ENCODE results near the gene KISS1. TPM values are rescaled to one million over a fixed set of nuclear protein-coding genes. Genes with fewer than 3 reads are reported as not detected.
"Not testable (repeated sequence)": the region's sequence is repeated elsewhere in the genome, so short reads cannot be mapped to it uniquely, and the experiment has no call there.

KISS1 gene, protein sequence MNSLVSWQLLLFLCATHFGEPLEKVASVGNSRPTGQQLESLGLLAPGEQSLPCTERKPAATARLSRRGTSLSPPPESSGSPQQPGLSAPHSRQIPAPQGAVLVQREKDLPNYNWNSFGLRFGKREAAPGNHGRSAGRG
- total RNA-seq (1 to 10 TPM in 1 of 6 donors, under 1 TPM in 1, not detected in 4; 0.69 to 2.8 TPM), polyA plus RNA-seq (1 to 10 TPM; 5.1 to 5.2 TPM)

DNA sequence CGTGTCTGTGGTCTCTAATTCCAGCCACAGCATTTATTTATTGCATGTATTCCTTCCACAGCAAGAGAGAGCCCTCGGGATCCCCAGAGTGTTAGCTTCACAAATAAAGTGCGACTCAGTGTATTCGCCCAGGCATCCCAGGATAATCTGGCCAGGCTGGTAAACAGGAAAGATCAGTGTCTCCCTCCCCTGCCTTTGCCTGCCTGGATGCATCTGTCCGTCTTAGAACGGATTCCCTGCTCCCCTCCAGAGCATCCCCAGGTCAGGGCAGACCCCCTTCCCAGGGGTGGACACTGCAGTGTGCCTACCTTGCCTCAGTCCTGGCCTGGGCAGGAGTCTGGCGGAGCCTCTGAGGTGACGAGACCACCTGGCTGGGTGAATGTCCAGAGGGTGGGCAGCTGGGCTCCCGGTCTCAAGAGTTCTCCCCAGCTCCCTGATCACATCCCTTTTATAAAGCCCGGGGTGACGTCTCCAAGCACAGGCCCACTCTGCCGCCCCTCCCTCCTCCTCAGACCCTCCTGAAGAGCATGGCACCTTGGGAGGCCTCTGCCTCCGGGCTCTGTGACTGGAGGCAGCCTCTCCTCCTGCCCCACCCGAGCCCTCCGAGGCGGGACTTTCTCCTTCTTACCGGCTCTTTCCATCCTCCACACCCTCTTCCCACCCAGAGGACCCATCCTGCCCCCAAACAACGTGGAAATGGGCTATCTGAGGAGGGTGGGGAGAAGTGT is at the start of gene KISS1:
Gene KISS1 (minus strand): TSS at position 424 of the 728 bp plus-strand sequence. CDS start 3,615 bp downstream, outside the sequence.
- intact Hi-C loops (cut with DNase I), result no loop called here
- no peak for FAIRE-seq
- Histone ChIP-seq H3K4me1 (no peaks in the 10 kb centered on the region), H3K27me3 (no peaks in the 10 kb centered on the region), H3K9me3 (no peaks in the 10 kb centered on the region), H3K36me3 (no peaks in the 10 kb centered on the region), H3K27ac (no peak within 1 kb of the TSS), H3K4me3 (no peak within 1 kb of the TSS)
- 41 to 47% methylated on average over 18 of the region's 18 CpGs for WGBS, 2 donors
- peak in 1 of 4 donors; percentile 8 for ATAC-seq
- DNase-seq, result peak in 2 of 6 donors; percentile 33 to 51
- TF ChIP-seq CTCF (IDR thresholded peaks at IDR 0.05), result no peak

DNA sequence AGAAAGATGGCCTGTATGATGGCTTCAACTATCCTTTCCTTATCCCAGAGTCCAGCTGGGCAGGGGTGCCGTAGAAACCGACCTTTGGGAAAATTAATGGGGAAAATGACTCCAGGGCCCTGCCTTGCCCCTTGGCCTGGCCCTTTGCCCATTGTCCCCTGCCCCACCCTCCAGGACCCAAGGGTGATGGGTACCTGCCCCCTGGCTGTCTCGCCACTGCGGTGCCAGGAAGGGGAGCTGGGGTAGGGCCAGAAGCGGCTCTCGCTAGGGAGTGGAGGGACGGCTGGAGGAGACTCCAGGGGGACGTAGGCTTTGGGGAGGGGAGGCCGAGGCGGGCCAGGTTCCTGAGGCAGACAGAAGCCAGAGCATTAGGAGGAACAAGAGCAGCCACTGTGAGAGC is 46.6 kb upstream of the KISS1 start:
- peaks cover 0 to 36% (median 0%) of the 10 kb centered on the region in 3 donors for H3K36me3 ChIP-seq
- peak in 1 of 6 donors; percentile 54 for DNase-seq
- H3K4me1 ChIP-seq, result no peaks in the 10 kb centered on the region
- H3K9me3 ChIP-seq, result no peaks in the 10 kb centered on the region
- no peak for FAIRE-seq
- no peaks in the 10 kb centered on the region for H3K27me3 ChIP-seq
- WGBS, 2 donors, result 96 to 97% methylated on average over 10 of the region's 10 CpGs
- intact Hi-C loops (cut with DNase I), result no loop called here
- no peak for TF ChIP-seq CTCF (IDR thresholded peaks at IDR 0.05)
- no peak overlapping the region for H3K27ac ChIP-seq
- H3K4me3 ChIP-seq, result no peak overlapping the region
- no peak for ATAC-seq

- peak in 1 of 6 donors; percentile 29 for DNase-seq
- Histone ChIP-seq H3K27me3 (no peaks in the 10 kb centered on the region), H3K9me3 (no peaks in the 10 kb centered on the region), H3K4me3 (no peak overlapping the region), H3K27ac (no peak overlapping the region), H3K4me1 (no peaks in the 10 kb centered on the region), H3K36me3 (peaks cover 0 to 30% (median 0%) of the 10 kb centered on the region in 3 donors)
- no peak for ATAC-seq
- intact Hi-C loops (cut with DNase I), result no loop called here
- no peak for TF ChIP-seq CTCF (IDR thresholded peaks at IDR 0.05)
- 93 to 95% methylated on average over 5 of the region's 5 CpGs for WGBS, 2 donors
- FAIRE-seq, result no peak
These were observed 45.6 kb upstream of the KISS1 start for GRCh38 chr1:204241914-204242313.

GRCh38 chr1:204241050-204241449 is 44.8 kb upstream of the KISS1 start:
- intact Hi-C loops (cut with DNase I), result no loop called here
- ATAC-seq, result peak in 2 of 4 donors; percentile 36 to 63
- no peak overlapping the region for H3K4me3 ChIP-seq
- H3K4me1 ChIP-seq, result no peaks in the 10 kb centered on the region
- H3K36me3 ChIP-seq, result peaks cover 0 to 24% (median 0%) of the 10 kb centered on the region in 3 donors
- H3K27me3 ChIP-seq, result no peaks in the 10 kb centered on the region
- DNase-seq, result peak in 1 of 6 donors; percentile 30
- H3K9me3 ChIP-seq, result no peaks in the 10 kb centered on the region
- H3K27ac ChIP-seq, result no peak overlapping the region
- 67 to 78% methylated on average over 2 of the region's 2 CpGs for WGBS, 2 donors
- TF ChIP-seq CTCF (IDR thresholded peaks at IDR 0.05), result no peak
- FAIRE-seq, result no peak

DNA sequence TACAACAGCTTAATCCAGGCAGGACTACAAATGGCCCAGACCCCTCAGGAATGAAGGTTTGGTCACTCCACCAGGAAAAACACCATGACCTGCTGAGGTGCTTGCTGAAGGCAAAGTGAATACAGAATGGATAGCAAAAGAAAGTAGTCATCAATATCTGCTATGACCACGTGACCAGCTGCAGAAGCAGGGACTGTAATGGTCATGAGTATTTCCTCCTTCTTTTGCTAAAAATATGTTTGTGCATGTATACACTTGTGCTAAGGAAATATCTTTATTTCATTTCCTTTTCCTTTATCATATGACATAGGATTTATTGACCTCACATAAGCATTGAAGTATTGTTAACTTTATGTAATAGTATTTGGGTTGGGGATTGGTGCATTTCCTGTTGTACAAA is 43.9 kb upstream of the KISS1 start:
- FAIRE-seq (no peak), DNase-seq (no peak)
- H3K36me3 ChIP-seq, result peaks cover 0 to 24% (median 0%) of the 10 kb centered on the region in 3 donors

DNA sequence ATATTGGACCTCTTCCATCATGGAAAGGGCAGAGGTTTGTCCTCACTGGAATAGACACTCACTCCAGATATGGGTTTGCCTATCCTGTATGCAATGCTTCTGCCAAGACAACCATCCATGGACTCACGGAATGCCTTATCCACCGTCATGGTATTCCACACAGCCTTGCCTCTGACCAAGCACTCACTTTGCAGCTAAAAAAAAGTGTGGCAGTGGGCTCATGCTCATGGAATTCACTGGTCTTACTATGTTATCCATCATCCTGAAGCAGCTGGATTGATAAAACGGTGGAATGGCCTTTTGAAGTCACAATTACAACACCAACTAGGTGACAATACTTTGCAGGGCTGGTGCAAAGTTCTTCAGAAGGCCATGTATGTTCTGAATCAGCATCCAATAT is 43.1 kb upstream of the KISS1 start:
- H3K4me1 ChIP-seq; H3K9me3 ChIP-seq; intact Hi-C loops (cut with DNase I); H3K27ac ChIP-seq; H3K27me3 ChIP-seq; DNase-seq; FAIRE-seq; ATAC-seq; H3K4me3 ChIP-seq: not testable (repeated sequence)
- H3K36me3 ChIP-seq, result peaks cover 0 to 17% (median 0%) of the 10 kb centered on the region in 3 donors
- WGBS, 2 donors, result 83 to 85% methylated on average over 3 of the region's 3 CpGs

More for the DNA sequence above, 43.9 kb upstream of the KISS1 start:
- intact Hi-C loops (cut with DNase I), result no loop called here
- Histone ChIP-seq H3K9me3 (no peaks in the 10 kb centered on the region), H3K4me1 (no peaks in the 10 kb centered on the region), H3K27ac (no peak overlapping the region), H3K27me3 (no peaks in the 10 kb centered on the region), H3K4me3 (no peak overlapping the region)
- 92 to 97% methylated on average over 1 of the region's 1 CpG for WGBS, 2 donors
- no peak for ATAC-seq
- no peak for TF ChIP-seq CTCF (IDR thresholded peaks at IDR 0.05)

DNA sequence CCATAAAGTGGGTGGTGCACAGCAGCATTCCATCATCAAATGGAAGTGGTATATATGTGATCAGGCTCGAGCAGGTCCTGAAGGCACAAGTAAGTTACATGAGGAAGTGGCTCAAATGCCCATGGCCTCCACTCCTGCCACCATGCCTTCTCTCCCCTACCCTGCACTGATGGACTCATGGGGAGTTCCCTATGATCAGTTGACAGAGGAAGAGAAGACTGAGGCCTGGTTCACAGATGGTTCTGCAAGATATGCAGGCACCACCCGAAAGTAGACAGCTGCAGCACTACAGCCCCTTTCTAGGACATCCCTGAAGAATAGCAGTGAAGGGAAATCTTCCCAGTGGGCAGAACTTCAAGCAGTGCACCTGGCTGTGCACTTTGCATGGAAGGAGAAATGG is 42.2 kb upstream of the KISS1 start:
- H3K4me3 ChIP-seq; H3K9me3 ChIP-seq; ATAC-seq; H3K27ac ChIP-seq; intact Hi-C loops (cut with DNase I); DNase-seq; H3K27me3 ChIP-seq; H3K4me1 ChIP-seq; FAIRE-seq: not testable (repeated sequence)
- H3K36me3 ChIP-seq, result peaks cover 0 to 16% (median 0%) of the 10 kb centered on the region in 3 donors
- WGBS, 2 donors, result 85 to 94% methylated on average over 2 of the region's 2 CpGs

Data from pancreas (tissue), 10 donors.